ENCODE results near the gene ZNF280D.

GRCh38 chr15:56640127-56640526, 93.2 kb downstream of the ZNF280D start:
- TF ChIP-seq CTCF (IDR thresholded peaks at IDR 0.05) (no peak), POLR2A (IDR thresholded peaks at IDR 0.05) (no peak)
